ENCODE measurements around the gene SMCO3. TPM values are rescaled to one million over a fixed set of nuclear protein-coding genes. Genes with fewer than 3 reads are reported as not detected.

SMCO3 gene
- total RNA-seq, 3 donors from 2014 or later, result not detected

DNA sequence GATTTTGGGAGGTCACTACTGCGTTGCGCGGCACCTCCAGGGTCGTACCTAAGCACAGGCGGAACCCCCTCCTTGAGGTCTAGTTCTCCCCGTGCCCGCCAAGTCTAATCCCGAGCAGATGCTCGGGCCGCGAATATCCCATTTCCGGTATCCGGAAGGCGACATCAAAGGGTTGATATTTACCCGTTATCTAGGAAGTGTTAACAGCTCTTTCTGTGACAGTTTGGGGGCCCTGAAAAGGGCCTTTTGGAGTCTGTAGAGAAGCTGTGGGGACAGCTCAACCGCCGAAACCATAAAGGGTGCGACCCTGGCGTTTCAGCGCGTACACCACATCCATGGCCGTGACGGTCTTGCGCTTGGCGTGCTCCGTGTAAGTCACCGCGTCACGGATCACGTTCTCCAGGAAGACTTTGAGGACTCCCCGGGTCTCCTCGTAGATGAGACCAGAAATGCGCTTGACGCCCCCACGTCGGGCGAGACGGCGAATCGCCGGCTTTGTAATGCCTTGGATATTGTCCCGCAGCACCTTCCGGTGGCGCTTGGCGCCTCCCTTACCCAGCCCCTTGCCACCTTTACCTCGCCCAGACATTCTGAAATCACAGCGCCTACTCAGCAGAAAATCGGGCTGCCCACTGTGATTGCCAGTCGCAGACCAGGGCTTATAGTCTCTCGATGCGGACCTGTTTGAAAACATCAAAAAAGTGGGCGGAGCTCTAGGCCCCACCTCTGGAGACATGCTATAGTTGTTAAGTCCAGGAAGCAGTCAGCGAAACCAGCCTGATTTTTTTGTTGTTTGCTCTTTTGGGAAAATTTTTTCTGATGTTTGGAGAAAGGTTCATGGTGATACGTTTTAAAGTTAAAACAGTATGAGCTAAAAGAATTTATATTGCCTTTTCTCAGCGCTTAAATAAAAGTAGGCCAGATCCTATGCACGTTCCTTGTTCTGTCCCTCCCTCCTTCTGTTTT is 43.2 kb downstream of the SMCO3 start:
- Histone ChIP-seq H3K9me3 (peaks cover 2% of the 10 kb centered on the region), H3K4me1 (ENCODE audit: low read depth) (peaks cover 3% of the 10 kb centered on the region), H3K36me3 (ENCODE audit: low read depth) (no peaks in the 10 kb centered on the region), H3K4me3 (peak overlapping the region; percentile 56)
- TF ChIP-seq, protein P1, sequence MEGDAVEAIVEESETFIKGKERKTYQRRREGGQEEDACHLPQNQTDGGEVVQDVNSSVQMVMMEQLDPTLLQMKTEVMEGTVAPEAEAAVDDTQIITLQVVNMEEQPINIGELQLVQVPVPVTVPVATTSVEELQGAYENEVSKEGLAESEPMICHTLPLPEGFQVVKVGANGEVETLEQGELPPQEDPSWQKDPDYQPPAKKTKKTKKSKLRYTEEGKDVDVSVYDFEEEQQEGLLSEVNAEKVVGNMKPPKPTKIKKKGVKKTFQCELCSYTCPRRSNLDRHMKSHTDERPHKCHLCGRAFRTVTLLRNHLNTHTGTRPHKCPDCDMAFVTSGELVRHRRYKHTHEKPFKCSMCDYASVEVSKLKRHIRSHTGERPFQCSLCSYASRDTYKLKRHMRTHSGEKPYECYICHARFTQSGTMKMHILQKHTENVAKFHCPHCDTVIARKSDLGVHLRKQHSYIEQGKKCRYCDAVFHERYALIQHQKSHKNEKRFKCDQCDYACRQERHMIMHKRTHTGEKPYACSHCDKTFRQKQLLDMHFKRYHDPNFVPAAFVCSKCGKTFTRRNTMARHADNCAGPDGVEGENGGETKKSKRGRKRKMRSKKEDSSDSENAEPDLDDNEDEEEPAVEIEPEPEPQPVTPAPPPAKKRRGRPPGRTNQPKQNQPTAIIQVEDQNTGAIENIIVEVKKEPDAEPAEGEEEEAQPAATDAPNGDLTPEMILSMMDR (IDR thresholded peaks at IDR 0.05), result no peak
- intact Hi-C loops (cut with DNase I, micrococcal nuclease), result no loop called here
- ATAC-seq (peak; percentile 68), DNase-seq (peak; percentile 92 to 99 (median 95))

- intact Hi-C loops (cut with DNase I, micrococcal nuclease), result no loop called here
- ATAC-seq, result peak; percentile 69
Observed at GRCh38 chr12:14769969-14770495, 44.0 kb downstream of the SMCO3 start.

DNA sequence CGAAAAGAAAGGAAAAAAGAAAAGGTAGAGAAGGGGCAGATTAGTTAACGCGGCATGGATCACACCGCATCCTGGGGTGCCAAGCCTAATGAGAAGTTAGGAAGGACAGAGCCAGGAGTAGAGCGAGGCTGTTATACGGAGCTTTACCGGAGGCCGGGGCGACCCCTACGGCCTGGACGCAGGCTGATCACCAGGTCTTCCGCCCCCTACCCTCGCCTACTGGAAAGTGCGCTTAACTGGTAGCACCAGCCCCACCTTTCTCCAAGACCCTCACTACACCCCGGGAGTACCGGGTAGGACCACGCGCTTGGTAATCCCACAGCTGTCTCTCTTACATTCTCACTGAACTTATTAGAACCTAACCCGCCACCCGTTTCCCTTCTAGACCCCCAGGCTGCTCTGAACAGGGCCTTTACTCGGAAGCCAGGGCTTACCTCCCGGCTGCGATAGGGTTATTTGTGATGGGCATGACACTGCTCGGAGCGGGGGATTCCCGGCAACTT is 44.5 kb downstream of the SMCO3 start:
- Histone ChIP-seq H3K9me3 (peaks cover 2% of the 10 kb centered on the region), H3K36me3 (ENCODE audit: low read depth) (no peaks in the 10 kb centered on the region), H3K4me1 (ENCODE audit: low read depth) (no peaks in the 10 kb centered on the region), H3K4me3 (peak overlapping the region; percentile 56)
- DNase-seq (peak; percentile 58 to 73 (median 64)), ATAC-seq (peak; percentile 5)
- intact Hi-C loops (cut with DNase I, micrococcal nuclease), result no loop called here
- TF ChIP-seq, protein P1 (IDR thresholded peaks at IDR 0.05), result no peak

More at GRCh38 chr12:14769969-14770495, 44.0 kb downstream of the SMCO3 start:
- DNase-seq, result peak; percentile 90 to 93 (median 92)
- TF ChIP-seq, protein P1 (IDR thresholded peaks at IDR 0.05), result peak; percentile 83
- peak overlapping the region; percentile 56 for H3K4me3 ChIP-seq
- H3K36me3 ChIP-seq (ENCODE audit: low read depth), result no peaks in the 10 kb centered on the region
- peaks cover 2% of the 10 kb centered on the region for H3K9me3 ChIP-seq
- no peaks in the 10 kb centered on the region for H3K4me1 ChIP-seq (ENCODE audit: low read depth)

- H3K4me3 ChIP-seq, result peak overlapping the region; percentile 56
- ATAC-seq (no peak), DNase-seq (peak; percentile 38 to 58 (median 40))
Observed at GRCh38 chr12:14768823-14769405, 45.1 kb downstream of the SMCO3 start.

DNA sequence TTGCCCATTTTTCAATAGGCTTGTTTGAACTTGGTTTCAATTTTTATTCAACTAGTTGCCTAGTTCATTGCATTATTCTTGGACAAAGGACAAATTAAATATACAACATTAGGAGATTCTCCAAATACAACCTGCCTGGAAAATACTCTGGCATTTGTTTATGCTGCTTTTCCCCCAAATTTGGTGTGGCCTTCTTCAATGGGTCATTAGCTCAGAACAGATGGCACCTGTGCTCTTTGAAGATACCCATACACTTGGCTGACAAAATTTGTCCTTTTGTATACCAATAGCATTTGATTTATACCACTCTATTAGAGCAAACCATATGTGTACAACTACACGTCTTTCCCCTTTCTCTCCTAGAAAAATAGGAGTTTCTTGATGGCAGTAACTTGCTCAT is 46.4 kb downstream of the SMCO3 start:
- TF ChIP-seq, protein P1 (IDR thresholded peaks at IDR 0.05), result no peak
- no peak for DNase-seq
- no peaks in the 10 kb centered on the region for H3K4me1 ChIP-seq (ENCODE audit: low read depth)
- intact Hi-C loops (cut with DNase I, micrococcal nuclease), result no loop called here
- ATAC-seq, result no peak
- no peaks in the 10 kb centered on the region for H3K9me3 ChIP-seq
- no peaks in the 10 kb centered on the region for H3K36me3 ChIP-seq (ENCODE audit: low read depth)
- H3K4me3 ChIP-seq, result no peak overlapping the region

More at GRCh38 chr12:14768823-14769405, 45.1 kb downstream of the SMCO3 start:
- H3K9me3 ChIP-seq, result peaks cover 2% of the 10 kb centered on the region
- intact Hi-C loops (cut with DNase I, micrococcal nuclease), result no loop called here
- H3K4me1 ChIP-seq (ENCODE audit: low read depth), result no peaks in the 10 kb centered on the region
- TF ChIP-seq, protein P1 (IDR thresholded peaks at IDR 0.05), result no peak
- H3K36me3 ChIP-seq (ENCODE audit: low read depth), result no peaks in the 10 kb centered on the region
